Nephron (organoid): ENCODE results near the gene FBXW12.
A peak's percentile ranks its signal among the peaks of the same experiment; 100 is the strongest.
"Not testable (repeated sequence)": the region's sequence is repeated elsewhere in the genome, so short reads cannot be mapped to it uniquely, and the experiment has no call there.

Experiments used
- H3K27ac Mint-ChIP-seq, 3 experiments: 2 replicates each; pipeline ENCODE4 v1.8.0; 2020; ENCODE audit warnings: mixed read lengths in 3 of 3, mild to moderate bottlenecking in 2 of 3, moderate library complexity in 1 of 3
- H3K27me3 Mint-ChIP-seq: 2 replicates; pipeline ENCODE4 v1.8.0; 2021; ENCODE audit warnings: low read depth, mild to moderate bottlenecking, moderate library complexity, mixed read lengths
- H3K36me3 Mint-ChIP-seq: 2 replicates; pipeline ENCODE4 v1.8.0; 2020; ENCODE audit warnings: low read depth, mixed read lengths
- H3K4me1 Mint-ChIP-seq: 2 replicates; pipeline ENCODE4 v1.8.0; 2020; ENCODE audit warnings: mixed read lengths
- H3K4me3 Mint-ChIP-seq, 3 experiments: 2 replicates each; pipeline ENCODE4 v1.8.0; 2020; ENCODE audit warnings: mild to moderate bottlenecking in 3 of 3, mixed read lengths in 3 of 3, moderate library complexity in 2 of 3
- H3K9me3 Mint-ChIP-seq: 2 replicates; pipeline ENCODE4 v1.8.0; 2020; ENCODE audit warnings: mixed read lengths
- TF ChIP-seq, protein P1 (sequence below), 3 experiments: fragments of 200-600 bp; sonication (generic); IDR thresholded peaks; one replicate each; pipeline ENCODE4 v1.5.0; 2021; ENCODE audit warnings: antibody characterized with exemption in 3 of 3; ENCODE audit not compliant: unreplicated experiment in 3 of 3

Gene FBXW12

DNA sequence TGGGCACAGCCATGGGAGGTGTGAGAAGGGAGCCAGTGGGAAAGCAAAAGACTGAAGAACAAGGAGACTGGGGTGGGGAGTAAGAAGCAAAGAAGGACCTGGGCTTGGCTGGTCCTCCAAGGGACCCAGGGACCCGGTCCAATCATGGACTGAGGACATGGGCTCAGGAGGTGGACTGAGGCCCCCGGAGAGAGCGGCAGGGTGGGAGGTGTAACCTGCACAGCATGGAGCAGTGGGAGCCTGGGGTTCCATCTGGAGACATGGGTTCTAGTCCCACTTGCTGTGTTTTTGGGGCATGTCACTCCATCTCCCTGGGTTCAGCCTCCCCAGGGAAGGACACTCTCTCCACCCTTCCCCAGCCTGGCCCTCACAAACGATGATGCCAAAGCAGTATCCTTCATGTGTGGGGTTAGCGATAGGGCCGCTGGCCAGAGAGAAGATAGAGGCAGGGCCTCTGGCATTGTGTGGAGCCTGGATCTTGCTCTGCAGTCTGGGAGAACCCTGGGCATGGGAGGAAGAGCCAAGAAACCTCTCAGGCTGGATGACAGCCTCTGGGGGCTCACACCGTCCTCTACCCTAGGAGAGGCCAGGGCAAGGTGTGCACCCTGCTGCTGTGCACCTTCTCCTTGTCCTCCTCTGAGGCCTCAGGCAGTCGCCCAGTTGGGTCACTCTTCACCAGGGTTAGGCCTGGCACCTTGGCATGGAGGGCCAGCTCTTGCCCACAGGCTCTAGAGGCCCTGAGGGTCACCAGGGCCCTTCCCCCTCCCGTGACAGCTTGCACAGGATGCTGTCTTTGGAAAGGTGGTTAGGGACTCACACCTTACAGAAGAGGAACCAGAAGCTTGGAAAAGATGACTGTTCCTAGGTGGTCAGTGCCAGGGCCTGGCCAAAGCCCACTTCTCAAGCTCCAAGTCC is 26.0 kb downstream of the FBXW12 start:
- no peak overlapping the region for H3K4me3 Mint-ChIP-seq
- H3K27ac Mint-ChIP-seq = no peak overlapping the region
- peaks cover 8% of the 10 kb centered on the region for H3K27me3 Mint-ChIP-seq
- H3K9me3 Mint-ChIP-seq = no peaks in the 10 kb centered on the region
- TF ChIP-seq, protein P1, sequence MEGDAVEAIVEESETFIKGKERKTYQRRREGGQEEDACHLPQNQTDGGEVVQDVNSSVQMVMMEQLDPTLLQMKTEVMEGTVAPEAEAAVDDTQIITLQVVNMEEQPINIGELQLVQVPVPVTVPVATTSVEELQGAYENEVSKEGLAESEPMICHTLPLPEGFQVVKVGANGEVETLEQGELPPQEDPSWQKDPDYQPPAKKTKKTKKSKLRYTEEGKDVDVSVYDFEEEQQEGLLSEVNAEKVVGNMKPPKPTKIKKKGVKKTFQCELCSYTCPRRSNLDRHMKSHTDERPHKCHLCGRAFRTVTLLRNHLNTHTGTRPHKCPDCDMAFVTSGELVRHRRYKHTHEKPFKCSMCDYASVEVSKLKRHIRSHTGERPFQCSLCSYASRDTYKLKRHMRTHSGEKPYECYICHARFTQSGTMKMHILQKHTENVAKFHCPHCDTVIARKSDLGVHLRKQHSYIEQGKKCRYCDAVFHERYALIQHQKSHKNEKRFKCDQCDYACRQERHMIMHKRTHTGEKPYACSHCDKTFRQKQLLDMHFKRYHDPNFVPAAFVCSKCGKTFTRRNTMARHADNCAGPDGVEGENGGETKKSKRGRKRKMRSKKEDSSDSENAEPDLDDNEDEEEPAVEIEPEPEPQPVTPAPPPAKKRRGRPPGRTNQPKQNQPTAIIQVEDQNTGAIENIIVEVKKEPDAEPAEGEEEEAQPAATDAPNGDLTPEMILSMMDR (IDR thresholded peaks at IDR 0.05; ENCODE audit: unreplicated experiment in 3 of 3) = no peak
- no peaks in the 10 kb centered on the region for H3K4me1 Mint-ChIP-seq
- peaks cover 3% of the 10 kb centered on the region for H3K36me3 Mint-ChIP-seq

DNA sequence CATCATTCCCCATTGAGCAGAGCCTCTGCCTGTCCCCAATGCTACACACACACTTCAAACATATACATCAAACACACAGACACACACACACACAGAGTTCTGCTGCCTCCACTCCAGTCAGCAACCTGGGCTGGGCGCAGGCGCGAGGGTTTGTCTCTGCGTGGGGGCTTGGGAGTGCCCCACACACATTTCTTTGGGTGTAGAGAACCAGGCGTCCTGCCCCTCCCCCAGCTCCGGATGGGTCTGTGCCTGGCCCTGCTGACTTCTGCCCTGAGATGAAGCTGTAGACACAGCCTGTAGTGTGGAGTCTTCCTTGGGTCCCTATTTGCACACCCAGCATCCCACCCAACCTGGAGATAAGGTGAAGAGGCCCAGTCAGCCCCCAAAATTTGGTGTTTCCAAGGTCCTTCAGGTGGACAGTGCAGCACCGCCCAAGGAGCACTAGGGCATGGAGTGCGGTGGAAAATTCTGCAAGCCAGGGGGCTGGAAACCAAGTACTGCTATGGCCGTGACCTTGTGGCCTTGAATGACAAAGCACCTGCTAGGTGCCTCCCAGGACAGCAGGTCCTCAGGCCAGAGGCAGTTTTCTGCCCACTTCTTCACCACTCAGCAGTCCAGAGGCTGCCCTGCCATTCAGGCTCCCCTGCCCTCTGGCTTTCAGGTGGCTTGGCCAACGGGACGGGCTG is 26.8 kb downstream of the FBXW12 start:
- no peak overlapping the region for H3K27ac Mint-ChIP-seq
- H3K36me3 Mint-ChIP-seq = peaks cover 3% of the 10 kb centered on the region
- no peak overlapping the region for H3K4me3 Mint-ChIP-seq
- peaks cover 8% of the 10 kb centered on the region for H3K27me3 Mint-ChIP-seq
- TF ChIP-seq, protein P1 (IDR thresholded peaks at IDR 0.05; ENCODE audit: unreplicated experiment in 3 of 3) = no peak
- no peaks in the 10 kb centered on the region for H3K4me1 Mint-ChIP-seq
- no peaks in the 10 kb centered on the region for H3K9me3 Mint-ChIP-seq

DNA sequence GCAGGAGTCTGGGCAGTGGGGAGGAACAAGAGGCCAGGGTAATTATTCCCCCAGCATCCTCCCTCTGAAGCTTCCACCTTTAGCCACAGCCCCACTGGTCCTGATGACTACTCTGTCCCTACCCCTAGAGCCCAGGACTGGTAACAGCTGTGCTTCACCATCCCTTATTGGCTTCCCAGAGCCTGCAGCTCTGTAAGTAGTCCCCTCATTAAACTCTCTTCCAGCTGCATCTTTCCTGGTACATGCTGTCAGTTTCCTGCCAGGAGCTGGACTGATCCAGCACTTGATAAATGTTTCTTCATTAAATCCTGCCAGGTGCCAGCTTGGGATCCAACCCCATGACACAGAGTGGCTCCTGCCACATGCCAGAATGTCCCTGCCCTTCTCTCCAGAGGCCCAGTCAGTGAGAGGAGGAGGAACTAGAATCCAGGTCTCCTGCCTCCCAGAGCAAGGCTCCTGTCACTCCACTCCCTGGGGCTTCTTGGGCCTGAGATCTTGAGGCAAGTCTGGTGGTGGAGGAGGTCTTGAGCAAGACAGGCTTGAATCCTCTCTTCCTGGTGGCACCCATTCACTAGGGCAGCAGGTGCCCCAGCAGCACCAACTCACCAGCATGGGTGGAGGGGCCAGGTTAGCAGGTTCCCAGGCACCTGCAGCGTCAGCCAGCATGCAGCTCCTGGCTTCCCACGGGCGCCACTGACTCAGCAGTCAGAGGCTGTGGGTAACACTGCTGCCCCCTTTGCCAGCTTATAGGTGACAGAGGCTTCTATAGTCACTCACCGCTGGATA is 27.6 kb downstream of the FBXW12 start:
- Mint-ChIP-seq H3K27me3 (peaks cover 8% of the 10 kb centered on the region), H3K4me3 (no peak overlapping the region), H3K27ac (peak overlapping the region in 1 of 3 experiments; percentile 24), H3K36me3 (peaks cover 3% of the 10 kb centered on the region), H3K9me3 (no peaks in the 10 kb centered on the region), H3K4me1 (no peaks in the 10 kb centered on the region)
- TF ChIP-seq, protein P1 (IDR thresholded peaks at IDR 0.05; ENCODE audit: unreplicated experiment in 3 of 3) = no peak

DNA sequence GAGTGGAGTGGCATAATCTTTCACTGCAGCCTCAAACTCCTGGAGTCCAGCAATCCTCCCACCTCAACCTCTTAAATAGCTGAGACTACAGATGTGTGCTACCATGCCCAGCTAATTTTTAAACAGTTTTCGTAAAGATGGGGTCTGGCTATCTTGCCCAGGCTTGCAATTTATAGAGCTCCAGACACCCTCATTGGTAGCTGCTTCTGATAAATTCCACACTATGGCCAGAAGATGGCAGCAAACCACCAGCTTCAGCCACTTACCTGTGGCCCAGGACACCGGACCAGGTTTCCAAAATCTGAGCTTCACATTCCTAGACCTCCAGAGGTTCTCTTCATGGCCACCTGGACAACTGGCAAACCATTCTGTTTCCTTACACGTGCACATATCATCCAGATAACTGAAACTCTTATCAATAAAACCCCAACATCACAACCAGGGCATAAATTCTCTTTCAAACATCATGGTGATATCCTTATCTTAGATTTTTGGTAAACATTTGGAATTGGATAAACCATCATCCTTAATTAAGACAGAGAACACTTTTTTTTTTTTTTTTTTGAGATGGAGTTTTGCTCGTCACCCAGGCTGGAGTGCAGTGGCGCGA is 28.9 kb downstream of the FBXW12 start:
- no peaks in the 10 kb centered on the region for H3K9me3 Mint-ChIP-seq
- H3K36me3 Mint-ChIP-seq = peaks cover 3% of the 10 kb centered on the region
- TF ChIP-seq, protein P1 (IDR thresholded peaks at IDR 0.05; ENCODE audit: unreplicated experiment in 3 of 3) = peak; percentile 72 to 84 (median 77)
- H3K4me3 Mint-ChIP-seq = no peak overlapping the region
- H3K4me1 Mint-ChIP-seq = no peaks in the 10 kb centered on the region
- H3K27me3 Mint-ChIP-seq = peaks cover 8% of the 10 kb centered on the region
- H3K27ac Mint-ChIP-seq = peak overlapping the region in 1 of 3 experiments; percentile 51

DNA sequence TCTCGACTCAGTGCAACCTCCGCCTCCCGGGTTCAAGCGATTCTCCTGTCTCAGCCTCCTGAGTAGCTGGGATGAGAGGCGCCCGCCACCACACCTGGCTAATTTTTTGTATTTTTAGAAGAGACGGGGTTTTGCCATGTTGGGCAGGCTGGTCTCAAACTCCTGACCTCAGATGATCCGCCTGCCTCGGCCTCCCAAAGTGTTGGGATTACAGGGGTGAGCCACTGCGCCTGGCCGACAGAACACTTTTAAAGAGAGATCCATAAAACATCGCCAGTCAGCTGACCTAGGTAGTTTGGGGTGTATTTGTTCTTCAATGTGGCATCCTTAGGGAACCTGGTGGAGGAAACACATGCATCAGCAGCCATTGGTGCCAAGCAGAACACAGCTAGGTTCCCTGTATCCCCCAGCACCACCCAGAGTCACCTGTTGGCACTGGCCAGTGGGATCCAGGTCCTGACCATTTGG is 29.4 kb downstream of the FBXW12 start:
- H3K27ac Mint-ChIP-seq, H3K27me3 Mint-ChIP-seq, H3K4me3 Mint-ChIP-seq, H3K4me1 Mint-ChIP-seq, H3K36me3 Mint-ChIP-seq, H3K9me3 Mint-ChIP-seq: not testable (repeated sequence)
